NOMO-1 treated with DMSO at 0.1 percent for 48 hours (cell line): ENCODE results near the gene SLCO1A2.

Source experiments
- DNase-seq: peaks from one replicate; lab custom pipeline; 2025; ENCODE audit not compliant: unreplicated experiment; lab: John Stamatoyannopoulos, UW

The SLCO1A2 gene

DNA sequence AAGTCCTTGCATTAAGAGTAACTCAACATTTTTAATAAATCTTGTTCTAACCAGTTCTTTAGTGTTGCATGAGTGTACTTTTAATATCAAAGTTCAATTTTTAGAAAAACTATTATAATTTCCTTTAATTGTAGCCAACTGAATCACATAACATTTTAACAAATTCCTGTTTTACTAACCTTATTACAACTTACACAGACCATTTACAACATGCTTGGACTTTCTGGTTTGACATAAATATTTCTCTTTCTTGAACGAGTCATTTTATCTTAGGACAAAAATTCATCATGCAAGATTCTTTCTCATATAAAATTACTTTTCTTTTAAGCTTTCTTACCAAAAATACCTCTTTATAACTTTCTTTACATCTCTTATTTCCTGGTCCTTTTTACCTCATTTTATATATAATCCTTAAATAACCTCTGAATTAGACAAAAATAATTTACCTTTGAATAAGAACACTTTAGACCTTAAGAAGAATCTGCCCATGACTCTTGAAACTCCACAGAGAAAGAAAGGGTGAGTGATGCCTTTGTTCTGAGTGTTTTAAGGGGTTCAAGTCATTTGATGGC lies 3.9 kb downstream of the SLCO1A2 start:
- no peak for DNase-seq

DNA sequence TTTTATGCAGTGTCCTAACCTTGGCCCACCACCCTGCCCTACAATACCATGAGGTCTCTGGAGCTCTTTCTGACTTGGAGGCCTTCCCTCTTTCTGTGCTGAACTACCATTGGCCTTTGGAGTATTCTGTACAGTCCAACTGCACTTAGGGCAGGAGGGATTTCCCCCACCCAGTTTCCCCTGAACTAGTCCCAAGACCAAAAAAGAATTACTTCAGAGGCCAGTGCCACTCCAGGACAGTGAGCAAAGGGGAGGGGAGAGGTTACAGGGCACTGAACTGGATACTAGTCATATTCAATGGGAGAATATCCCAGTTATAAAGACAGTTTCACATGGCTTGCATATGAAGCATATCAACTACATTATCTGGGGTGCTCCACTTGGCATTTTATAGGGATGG lies 6.1 kb downstream of the SLCO1A2 start:
- no peak for DNase-seq

DNA sequence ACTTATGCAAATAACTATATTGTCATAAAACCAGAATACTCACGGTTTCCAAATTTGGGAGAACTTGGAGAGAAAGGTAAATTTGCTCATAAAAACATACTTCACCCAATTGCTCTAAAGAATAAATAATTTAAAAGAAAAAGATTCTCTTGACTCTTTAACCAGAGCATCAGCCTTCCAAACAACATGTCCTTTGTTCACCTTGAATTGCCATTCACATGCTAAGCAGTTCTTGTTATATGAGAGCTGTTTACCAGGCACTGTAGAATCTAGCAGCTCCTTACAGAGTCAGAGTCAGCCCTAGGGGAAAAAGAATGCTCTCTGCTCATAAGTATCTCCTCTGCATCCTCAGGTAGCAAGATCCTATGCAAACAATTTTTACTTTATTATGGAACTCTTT lies 10.2 kb downstream of the SLCO1A2 start:
- DNase-seq: no peak

DNA sequence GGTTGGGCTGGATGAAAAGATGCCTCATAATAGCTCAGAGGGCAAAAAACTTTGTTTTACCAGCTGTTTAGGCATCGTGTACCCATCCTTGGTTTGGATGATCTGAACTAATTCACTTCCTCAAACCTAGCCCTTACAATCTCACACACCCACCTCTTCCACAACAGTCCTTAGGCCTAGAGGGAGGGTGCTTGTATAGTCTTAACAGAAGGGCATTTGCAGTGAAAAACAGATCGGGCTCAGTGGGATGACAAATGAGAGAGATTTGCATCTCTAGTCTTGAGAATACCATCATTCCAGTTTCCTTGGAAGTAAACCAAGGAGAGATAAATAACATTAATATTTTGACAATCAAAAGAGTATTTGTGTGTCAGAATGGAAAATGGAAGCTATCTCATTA lies 11.0 kb downstream of the SLCO1A2 start:
- no peak for DNase-seq

DNA sequence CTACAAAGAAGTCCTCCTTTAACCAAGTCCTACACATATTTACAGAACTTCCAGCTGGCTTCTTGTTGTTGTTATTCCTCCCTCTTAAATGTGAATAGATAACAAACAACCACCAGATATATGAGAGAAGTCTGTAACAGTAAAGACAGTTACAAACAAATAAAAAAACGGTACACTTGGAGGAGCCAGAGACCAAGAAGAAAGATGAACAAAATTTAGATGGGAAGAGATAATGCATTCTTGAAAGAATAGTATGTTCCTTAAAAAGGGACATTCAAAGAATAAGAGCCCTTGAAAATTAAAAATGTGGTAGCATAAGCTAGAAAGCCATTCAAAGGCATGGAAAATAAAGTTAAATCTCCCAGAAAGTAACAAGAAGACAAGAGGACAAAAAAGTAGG lies 25.9 kb downstream of the SLCO1A2 start:
- no peak for DNase-seq

DNA sequence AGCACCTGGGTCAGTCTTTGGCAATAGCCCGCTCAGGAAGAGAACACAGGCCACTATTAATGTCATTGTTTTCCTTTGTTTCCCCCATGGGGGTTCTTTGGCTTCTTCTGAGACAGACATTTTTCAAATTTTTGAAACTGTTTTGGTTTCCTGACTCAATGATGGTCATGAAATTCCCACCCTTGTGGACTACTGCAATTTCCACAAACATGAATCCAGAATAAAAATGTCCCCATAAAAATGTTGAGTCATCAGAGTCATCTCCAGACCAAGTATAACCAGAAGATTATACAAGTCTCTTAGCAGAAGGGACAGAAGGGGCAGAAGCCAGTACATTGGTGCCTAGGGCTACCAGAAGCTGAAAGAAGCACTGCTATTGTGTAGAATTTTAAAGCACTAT lies 29.1 kb downstream of the SLCO1A2 start:
- no peak for DNase-seq

DNA sequence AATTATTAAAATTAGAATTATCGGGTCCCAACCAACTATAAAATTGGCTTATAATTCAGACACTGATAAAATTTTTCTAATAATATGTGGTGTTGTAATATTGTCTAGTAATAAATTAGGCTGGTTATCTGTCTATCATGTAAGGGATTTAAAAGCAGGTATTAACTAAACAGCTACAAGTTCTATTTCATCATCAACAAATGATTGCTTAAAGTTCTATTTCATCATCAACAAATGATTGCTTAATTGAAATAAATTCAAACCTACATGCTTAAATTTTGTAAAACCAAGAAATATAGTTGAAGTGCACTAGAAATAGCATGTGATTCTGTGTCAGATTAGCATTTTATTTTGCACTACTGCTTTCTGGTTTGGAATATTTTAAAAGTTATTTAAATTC lies 34.1 kb downstream of the SLCO1A2 start:
- DNase-seq: no peak

DNA sequence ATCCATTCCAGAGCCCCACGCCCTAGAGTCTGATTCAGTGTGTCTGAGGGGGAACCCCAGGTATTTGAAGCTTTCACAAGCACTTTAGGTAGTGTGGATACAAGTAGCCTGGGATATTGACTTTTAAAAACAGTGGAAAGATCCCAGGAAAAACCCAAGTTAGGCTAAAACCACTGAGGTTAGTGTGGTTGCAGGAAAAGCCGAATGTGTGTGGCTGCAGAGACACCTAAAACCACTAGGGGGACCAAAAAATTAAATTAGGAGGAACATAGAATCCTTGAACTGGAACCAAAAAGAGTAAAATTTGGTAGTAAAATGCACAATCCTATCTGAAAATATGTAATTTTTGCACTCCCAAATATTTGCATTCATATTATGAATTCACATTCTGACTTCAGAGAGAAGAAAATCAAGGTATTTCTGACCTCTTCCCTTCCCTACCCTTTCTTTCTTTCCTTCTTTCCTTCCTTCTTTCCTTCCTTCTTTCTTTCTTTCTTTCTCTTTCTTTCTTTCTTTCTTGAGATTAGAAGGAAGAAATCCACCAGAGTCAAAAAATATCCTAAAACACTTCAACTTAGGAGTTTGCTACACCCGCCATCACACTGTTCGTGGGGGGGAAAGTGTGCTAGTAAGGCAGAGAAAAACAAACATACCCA lies 37.8 kb downstream of the SLCO1A2 start:
- no peak for DNase-seq

DNA sequence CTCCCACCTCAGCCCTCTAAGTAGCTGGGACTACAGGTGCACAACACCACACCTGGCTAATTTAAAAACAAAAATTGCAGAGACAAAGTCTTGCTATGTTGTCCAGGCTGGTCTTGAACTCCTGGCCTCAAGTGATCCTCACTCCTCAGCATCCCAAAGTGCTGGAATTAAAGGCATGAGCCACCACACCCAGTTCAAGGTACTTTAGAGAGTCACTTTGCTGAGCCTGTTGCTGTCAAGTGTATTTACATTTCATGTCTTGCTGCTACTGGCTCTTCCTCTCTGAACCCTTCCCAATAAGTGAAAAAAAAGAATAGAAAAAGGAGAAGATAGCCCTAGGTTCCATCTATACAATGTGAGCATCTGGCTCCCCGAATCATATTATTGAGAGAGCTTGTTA lies 38.4 kb downstream of the SLCO1A2 start:
- no peak for DNase-seq

DNA sequence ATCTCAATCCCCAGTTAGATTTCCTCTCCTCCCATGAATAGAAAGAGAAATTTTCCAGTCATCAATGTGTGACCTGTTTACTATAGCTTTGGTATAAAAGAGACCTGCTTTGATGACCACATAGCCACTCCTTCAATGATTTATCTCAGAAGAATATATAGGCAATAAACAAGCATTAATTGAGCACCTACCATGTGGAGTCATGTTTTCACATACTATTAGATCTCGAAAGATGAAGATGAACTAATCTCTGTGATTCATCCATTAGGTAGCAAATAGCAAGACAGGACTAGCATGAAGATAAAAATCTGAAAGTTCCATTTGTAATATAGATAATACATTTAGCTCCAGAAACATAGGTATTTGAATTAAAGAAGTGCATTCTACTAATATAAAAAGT lies 40.5 kb downstream of the SLCO1A2 start:
- no peak for DNase-seq

DNA sequence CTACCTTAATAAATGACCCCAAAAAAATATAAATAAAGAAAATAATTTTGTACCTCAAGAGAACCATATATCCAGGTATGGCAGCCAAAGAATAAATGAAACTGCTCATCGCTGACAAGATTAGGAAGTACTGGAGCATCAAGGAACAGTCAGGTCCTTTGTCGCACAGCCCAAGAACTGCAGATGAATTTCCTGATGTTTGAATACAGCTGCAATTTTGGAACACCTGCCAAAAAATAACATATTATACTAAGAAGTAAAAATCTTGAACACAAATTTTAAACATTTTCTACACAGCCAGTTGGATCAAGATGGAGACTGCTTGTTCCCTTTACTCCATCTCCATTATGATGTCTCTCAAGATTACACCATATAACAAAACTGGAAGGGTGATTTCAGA lies 42.6 kb downstream of the SLCO1A2 start:
- no peak for DNase-seq

DNA sequence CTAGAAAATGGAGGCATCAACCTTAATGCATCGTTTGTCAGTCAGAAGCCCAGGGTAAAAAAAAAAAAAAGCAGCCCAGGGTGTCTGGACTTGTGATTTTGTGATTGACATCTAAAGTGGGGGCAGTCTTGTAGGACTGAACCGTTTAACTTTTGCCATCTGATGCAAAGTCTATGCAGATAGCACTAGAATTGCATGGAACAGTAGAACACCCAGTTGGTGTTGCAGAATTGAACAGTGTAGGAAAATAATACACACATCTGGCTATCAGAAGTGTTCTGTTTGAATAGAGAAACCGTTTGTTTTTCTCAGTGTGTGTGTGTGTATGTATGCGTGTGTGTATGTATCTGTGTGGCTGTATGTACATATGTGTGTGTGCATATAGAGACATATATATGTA lies 45.0 kb downstream of the SLCO1A2 start:
- DNase-seq: no peak

DNA sequence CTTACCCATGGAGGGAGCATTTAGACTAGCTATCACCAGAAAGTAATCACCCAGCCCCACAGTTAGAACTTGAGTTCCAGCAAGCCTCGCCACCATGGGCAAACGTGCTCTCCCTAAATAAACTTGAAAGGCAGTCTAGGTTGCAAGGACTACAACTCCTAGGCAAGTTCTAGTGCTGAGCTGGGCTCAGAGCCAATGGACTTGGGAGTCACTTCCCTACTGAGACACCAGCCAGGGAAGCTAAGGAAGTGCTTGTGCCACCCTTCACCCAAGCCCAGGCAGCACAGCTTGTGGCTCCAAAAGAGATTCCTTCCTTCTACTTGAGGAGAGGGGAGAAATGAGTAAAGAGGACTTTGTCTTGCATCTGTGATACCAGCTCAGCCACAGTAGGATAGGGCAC lies 57.9 kb downstream of the SLCO1A2 start:
- DNase-seq: no peak

DNA sequence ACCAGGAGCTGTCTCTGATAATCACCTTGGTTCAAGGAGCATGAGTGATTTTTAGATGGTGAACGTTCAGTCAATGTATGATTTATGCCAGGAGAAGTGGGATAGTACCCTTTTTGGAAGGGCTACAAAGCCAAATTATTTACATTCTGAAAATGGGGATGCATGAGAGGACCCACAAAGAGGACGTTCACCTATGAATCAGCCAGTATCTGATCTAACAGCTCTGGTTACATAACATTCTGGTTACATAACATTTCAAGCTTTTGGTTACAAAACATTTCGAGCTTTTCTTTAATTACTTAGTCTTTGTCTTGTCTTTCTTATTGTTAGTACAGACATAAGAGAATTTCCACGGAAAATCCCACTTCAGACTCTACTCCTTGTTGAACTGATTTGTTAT lies 68.8 kb downstream of the SLCO1A2 start:
- peak; percentile 80 for DNase-seq

DNA sequence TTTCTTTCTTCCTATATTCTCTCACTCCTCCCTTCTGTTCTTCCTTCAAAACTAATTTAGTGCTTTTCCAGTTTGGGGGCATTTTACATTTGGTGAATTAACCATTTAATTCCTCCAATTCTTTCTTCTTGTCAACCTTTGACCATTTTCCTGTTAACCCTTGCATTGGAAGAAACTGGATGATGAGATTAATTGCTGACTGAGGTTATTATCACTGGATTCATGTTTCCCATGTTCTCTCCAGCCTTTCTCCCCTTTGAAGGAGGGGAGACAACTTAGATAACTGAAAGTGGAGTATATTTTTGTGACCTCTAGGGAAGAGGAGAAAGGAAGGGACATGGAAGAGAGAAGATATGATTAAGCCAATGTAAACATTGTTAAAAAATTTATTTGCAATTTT lies 70.5 kb downstream of the SLCO1A2 start:
- DNase-seq: no peak

DNA sequence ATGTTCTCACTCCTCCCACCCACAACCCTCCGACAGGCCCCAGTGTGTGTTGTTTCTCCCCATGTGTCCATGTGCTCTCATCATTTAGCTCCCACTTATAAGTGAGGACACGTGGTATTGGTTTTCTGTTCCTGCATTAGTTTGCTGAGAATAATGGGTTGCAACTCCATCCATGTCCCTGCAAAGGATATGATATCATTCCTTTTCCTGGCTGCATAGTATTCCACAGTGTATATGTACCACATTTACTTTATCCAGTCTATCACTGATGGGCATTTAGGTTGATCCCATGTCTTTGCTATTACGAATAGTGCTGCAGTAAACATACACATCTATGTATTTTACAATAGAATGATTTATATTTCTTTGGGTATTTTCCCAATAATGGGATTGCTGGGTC lies 77.5 kb downstream of the SLCO1A2 start:
- no peak for DNase-seq

DNA sequence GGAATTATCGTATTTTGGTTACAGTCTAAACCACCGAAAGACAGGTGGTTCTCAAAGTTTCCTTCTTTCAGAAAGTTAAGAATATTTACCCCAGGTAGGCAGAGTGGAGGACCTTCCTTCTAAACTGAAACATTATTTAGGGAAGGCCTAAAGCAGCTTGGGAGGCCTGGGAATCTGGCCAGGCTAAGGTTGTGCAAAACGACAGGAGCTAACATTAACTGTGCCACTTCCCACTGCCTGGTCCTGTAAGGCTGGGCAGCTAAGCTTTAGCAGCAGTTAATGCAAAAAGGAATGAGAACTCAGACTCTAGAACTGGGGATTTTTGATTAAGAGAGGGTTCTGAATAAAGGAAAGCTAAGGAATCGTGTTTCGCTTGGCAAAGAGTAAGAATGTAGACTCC lies 82.6 kb downstream of the SLCO1A2 start:
- no peak for DNase-seq

DNA sequence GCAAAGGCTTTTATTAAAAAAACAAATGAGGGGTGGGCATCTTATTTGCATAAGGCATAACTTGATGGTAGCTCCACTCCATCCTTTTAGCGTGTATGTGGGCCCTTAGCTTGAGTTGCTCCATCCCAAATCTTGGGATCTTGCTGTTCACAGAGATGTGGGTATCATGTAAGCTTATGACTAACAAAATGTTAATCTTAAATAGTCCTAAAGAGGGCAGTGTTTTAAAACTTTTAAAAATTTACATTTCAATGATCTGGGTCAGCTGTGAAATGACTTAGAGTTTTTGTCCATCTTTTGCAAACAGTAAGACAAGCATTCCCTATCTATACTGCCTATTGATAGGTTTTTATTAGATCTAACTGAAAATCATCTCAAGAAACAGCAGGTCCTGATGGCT lies 86.0 kb downstream of the SLCO1A2 start:
- DNase-seq: peak; percentile 24

DNA sequence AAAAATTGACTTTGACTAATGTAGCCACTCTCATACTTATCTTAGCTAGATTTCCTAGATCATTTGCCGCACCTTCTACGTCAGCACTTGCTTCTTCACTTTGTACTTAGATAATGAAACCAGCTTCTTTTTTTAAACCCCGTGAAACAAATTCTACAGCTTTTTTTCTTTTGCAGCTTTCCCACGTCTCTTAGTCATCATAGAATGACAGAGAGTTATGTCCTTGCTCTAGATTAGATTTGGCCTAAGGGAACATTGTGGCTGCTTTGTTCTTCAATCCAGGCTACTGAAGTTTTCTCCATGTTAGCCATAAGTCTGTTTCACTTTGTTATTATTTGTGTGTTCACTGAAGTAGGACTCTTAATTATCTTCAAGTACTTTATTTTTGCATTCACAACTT lies 94.9 kb downstream of the SLCO1A2 start:
- DNase-seq: no peak

DNA sequence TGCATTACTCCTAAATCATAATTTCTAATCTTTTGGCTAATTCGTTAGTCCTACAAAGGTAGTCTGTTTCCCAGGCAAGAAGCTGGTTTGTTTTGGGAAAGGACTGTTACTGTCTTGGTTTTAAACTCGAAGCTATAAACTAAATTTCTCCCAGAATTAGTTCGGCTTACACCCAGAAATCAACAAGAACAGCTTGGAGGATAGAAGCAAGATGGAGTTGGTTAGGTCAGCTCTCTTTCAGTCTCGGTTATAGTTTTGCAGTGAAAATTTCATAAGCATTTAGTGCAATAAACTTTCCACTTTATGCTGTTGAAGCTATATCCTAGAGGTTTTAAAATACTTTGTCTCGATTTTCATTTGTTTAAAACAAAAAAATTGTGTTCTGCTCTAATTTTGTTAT lies 100.3 kb downstream of the SLCO1A2 start:
- no peak for DNase-seq

DNA sequence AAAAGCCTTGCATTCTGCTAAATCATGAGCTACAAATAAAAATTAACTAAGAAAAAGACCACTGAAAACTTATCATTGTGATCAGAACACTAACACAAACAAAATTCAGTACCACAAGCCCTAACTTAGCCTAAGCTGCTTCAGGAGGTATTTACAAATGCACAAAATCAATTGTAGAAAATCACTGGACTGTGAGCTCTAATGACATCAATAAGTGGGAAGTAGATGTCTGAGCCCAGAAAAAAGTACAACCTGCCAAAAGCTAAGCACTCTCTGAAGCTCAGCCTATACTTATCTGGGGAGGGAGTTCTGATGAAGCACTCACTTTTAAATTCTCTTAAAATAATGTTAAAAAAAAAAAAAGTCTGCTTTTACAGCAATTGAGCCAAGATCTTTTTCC lies 110.8 kb downstream of the SLCO1A2 start:
- no peak for DNase-seq

DNA sequence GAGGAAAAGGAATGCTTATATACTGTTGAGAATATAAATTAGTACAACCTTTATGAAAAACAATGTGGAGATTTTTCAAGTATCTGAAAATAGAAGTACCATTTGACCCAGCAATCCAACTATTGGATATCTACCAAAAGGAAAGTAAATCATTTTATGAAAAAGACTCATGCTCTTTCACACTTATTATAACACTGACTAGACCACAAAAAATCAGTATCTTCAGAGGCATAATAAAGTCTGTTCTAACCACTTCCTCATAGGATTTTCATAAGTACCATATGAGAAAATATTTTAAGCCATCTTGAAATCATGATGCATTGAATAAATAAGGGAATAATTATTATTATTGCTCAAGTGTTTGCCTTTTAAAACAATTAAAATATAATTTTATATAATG lies 112.9 kb downstream of the SLCO1A2 start:
- no peak for DNase-seq

DNA sequence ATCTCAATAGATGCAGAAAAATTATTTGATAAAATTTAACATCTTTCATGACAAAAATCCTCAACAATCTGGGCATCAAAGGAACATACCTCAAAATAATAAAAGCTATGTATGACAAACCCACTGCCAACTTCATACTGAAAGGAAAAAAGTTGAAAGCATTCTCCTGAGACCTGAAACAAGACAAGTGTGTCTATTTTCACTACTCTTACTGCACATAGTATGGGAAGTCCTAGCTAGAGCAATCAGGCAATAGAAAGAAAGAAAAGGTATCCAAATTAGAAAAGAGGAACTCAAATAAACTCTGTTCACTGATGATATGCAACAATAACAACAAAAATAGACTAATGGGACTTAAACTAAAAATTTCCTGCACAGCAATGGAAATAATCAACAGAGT lies 113.6 kb downstream of the SLCO1A2 start:
- DNase-seq: no peak
